HCT116 (cell line): ENCODE results near the gene SHROOM3. TPM values are rescaled to one million over a fixed set of nuclear protein-coding genes. Genes with fewer than 3 reads are reported as not detected.

ENCODE experiments used
- ATAC-seq: fragments of 200-7000 bp; cut with Tn5 transposase; 2 replicates; pipeline ENCODE4 v1.9.1; 2020; ENCODE audit warnings: mild to moderate bottlenecking, moderate library complexity
- BruUV-seq: library from RNA; stranded (reverse); fragments of 400-500 nt; replicated peaks from 2 replicates; lab custom pipeline; 2021; lab: Mats Ljungman, UMichigan
- CTCF ChIA-PET: fragments of 300-600 bp; sonication (Branson Sonifier 250); formaldehyde crosslinking; loops from one replicate; lab custom pipeline; 2021; ENCODE audit warnings: antibody characterized with exemption; lab: Charles Lee
- POLR2A ChIA-PET: fragments of 300-600, 350-600 bp; sonication (Branson Sonifier 250); formaldehyde crosslinking; loops from one replicate; lab custom pipeline; 2021; ENCODE audit warnings: antibody characterized with exemption; lab: Charles Lee
- RAD21 ChIA-PET, 2 experiments: fragments of 300-600 bp; sonication (Branson Sonifier 250); formaldehyde crosslinking; loops; one replicate each; lab custom pipeline; 2023; ENCODE audit warnings: low total read pairs in 2 of 2; ENCODE audit not compliant: uncharacterized antibody in 2 of 2, unreplicated experiment in 2 of 2, low non-redundant PET in 1 of 2; lab: Charles Lee
- DNase-seq: peaks from one replicate; pipeline ENCODE4 v3.0.0-alpha.2; 2010; ENCODE audit warnings: low read depth, low spot score
- H2AFZ ChIP-seq: fragments of 200-600 bp; shearing (Covaris generic), sonication (generic); 2 replicates; pipeline ENCODE4 v1.6.1; 2017; ENCODE audit warnings: low read depth, mixed run types, mixed read lengths, antibody characterized with exemption, low read length; ENCODE audit not compliant: poor library complexity, severe bottlenecking
- H3K27ac ChIP-seq: 2 replicates; pipeline ENCODE4 v1.5.1; 2012; ENCODE audit warnings: low read depth, low read length
- H3K27me3 ChIP-seq: fragments of 200-600 bp; sonication (generic); 2 replicates; pipeline ENCODE4 v1.6.1; 2016; ENCODE audit warnings: mixed run types, low read length, mixed read lengths; ENCODE audit not compliant: insufficient read depth
- H3K36me3 ChIP-seq, 2 experiments: fragments of 200-500 bp in 1 of 2; fragments of 200-600 bp in 1 of 2; sonication (Bioruptor generic) in 1 of 2; sonication (generic) in 1 of 2; 2 replicates each; pipeline versions ENCODE4 v1.5.1 to v1.6.1; 2014 to 2016; ENCODE audit warnings: low read length in 2 of 2, inconsistent platforms in 1 of 2, mixed read lengths in 1 of 2, mixed run types in 1 of 2; ENCODE audit not compliant: insufficient read depth in 2 of 2, control insufficient read depth in 1 of 2
- H3K4me1 ChIP-seq, 2 experiments: fragments of 200-600 bp in 1 of 2; sonication (generic) in 1 of 2; 2 replicates each; pipeline versions ENCODE4 v1.5.1 to v1.6.1; 2012 to 2017; ENCODE audit warnings: low read length in 2 of 2, inconsistent platforms in 1 of 2, mild to moderate bottlenecking in 1 of 2, mixed read lengths in 1 of 2, mixed run types in 1 of 2, moderate library complexity in 1 of 2; ENCODE audit not compliant: insufficient read depth in 2 of 2, control insufficient read depth in 1 of 2
- H3K4me2 ChIP-seq: fragments of 200-600 bp; sonication (generic); 2 replicates; pipeline ENCODE4 v1.6.1; 2017; ENCODE audit warnings: mixed run types, low read length, mixed read lengths
- H3K4me3 ChIP-seq, 2 experiments: fragments of 200-600 bp in 1 of 2; sonication (generic) in 1 of 2; replicated peaks in 1 of 2; 2 replicates each; pipeline ENCODE4 v1.5.1; 2011 to 2016; ENCODE audit warnings: low read length in 2 of 2, control low read depth in 1 of 2, low read depth in 1 of 2, mild to moderate bottlenecking in 1 of 2, mixed read lengths in 1 of 2, mixed run types in 1 of 2
- H3K79me2 ChIP-seq: fragments of 200-600 bp; sonication (generic); 2 replicates; pipeline ENCODE4 v1.6.1; 2017; ENCODE audit warnings: mild to moderate bottlenecking, mixed run types, low read length, moderate library complexity, mixed read lengths; ENCODE audit not compliant: insufficient read depth
- H3K9ac ChIP-seq: fragments of 200-600 bp; sonication (generic); 2 replicates; pipeline ENCODE4 v1.6.1; 2016; ENCODE audit warnings: low read length, mixed read lengths
- H3K9me2 ChIP-seq: fragments of 200-600 bp; sonication (generic), shearing (Covaris generic); 2 replicates; pipeline ENCODE4 v1.6.1; 2017; ENCODE audit warnings: mixed run types, mild to moderate bottlenecking, moderate library complexity; ENCODE audit not compliant: insufficient read depth
- H3K9me3 ChIP-seq, 2 experiments: fragments of 200-500 bp in 1 of 2; fragments of 200-600 bp in 1 of 2; sonication (Bioruptor generic) in 1 of 2; sonication (generic) in 1 of 2; 2 replicates each; pipeline ENCODE4 v1.6.1; 2014 to 2017; ENCODE audit warnings: low read length in 2 of 2, mixed read lengths in 2 of 2, inconsistent platforms in 1 of 2, low read depth in 1 of 2, mild to moderate bottlenecking in 1 of 2, mixed run types in 1 of 2, moderate library complexity in 1 of 2; ENCODE audit not compliant: control insufficient read depth in 1 of 2, insufficient read depth in 1 of 2
- H4K20me1 ChIP-seq: fragments of 200-600 bp; sonication (generic), shearing (Covaris generic); 2 replicates; pipeline ENCODE4 v1.6.1; 2017; ENCODE audit warnings: mixed run types, mild to moderate bottlenecking, moderate library complexity; ENCODE audit not compliant: insufficient read depth
- CEBPB ChIP-seq: IDR thresholded peaks from 2 replicates; pipeline ENCODE4 v1.6.1; 2012; ENCODE audit warnings: low read depth
- EGR1 ChIP-seq: IDR thresholded peaks from 2 replicates; pipeline ENCODE4 v1.6.1; 2012; ENCODE audit warnings: low read depth
- ELF1 ChIP-seq: IDR thresholded peaks from 2 replicates; pipeline ENCODE4 v1.6.1; 2012; ENCODE audit warnings: low read depth, borderline replicate concordance
- EZH2 ChIP-seq: fragments of 200-600 bp; sonication (generic); IDR thresholded peaks from 2 replicates; pipeline ENCODE4 v1.6.1; 2017; ENCODE audit warnings: antibody characterized with exemption, mixed run types
- FOSL1 ChIP-seq: IDR thresholded peaks from 2 replicates; pipeline ENCODE4 v1.6.1; 2012; ENCODE audit warnings: low read depth
- JUND ChIP-seq: IDR thresholded peaks from 2 replicates; pipeline ENCODE4 v1.6.1; 2012
- POLR2A ChIP-seq: IDR thresholded peaks from 2 replicates; pipeline ENCODE4 v1.7.0; 2011; ENCODE audit warnings: borderline replicate concordance; ENCODE audit not compliant: insufficient read depth, insufficient read length; ENCODE audit errors: extremely low read depth
- POLR2AphosphoS5 ChIP-seq: IDR thresholded peaks from 2 replicates; pipeline ENCODE4 v1.6.1; 2011; ENCODE audit warnings: mild to moderate bottlenecking, low read depth, low read length, moderate library complexity
- RAD21 ChIP-seq: IDR thresholded peaks from 2 replicates; pipeline ENCODE4 v1.6.1; 2012; ENCODE audit warnings: low read depth, mild to moderate bottlenecking
- SIN3A ChIP-seq: IDR thresholded peaks from 2 replicates; pipeline ENCODE4 v1.6.1; 2012; ENCODE audit warnings: low read depth
- SP1 ChIP-seq: IDR thresholded peaks from 2 replicates; pipeline ENCODE4 v1.6.1; 2012; ENCODE audit warnings: low read depth
- SRF ChIP-seq: IDR thresholded peaks from 2 replicates; pipeline ENCODE4 v1.6.1; 2012; ENCODE audit warnings: low read depth
- TCF7L2 ChIP-seq: IDR thresholded peaks from 2 replicates; pipeline ENCODE4 v1.7.0; 2011; ENCODE audit warnings: borderline replicate concordance, inconsistent platforms; ENCODE audit not compliant: insufficient read depth, insufficient read length; ENCODE audit errors: extremely low read depth
- YY1 ChIP-seq: IDR thresholded peaks from 2 replicates; pipeline ENCODE4 v1.6.1; 2011; ENCODE audit warnings: low read length, low read depth, moderate library complexity, mild to moderate bottlenecking; ENCODE audit not compliant: insufficient replicate concordance; ENCODE audit errors: extremely low read depth
- ZBTB33 ChIP-seq: IDR thresholded peaks from 2 replicates; pipeline ENCODE4 v1.6.1; 2011; ENCODE audit warnings: mild to moderate bottlenecking, low read length, moderate library complexity; ENCODE audit not compliant: insufficient replicate concordance; ENCODE audit errors: extremely low read depth
- ZFX ChIP-seq: fragments of 450-650 bp; IDR thresholded peaks from 2 replicates; pipeline ENCODE4 v1.6.1; 2017
- ZNF274 ChIP-seq: fragments of 200-500 bp; sonication (Bioruptor generic); IDR thresholded peaks from 2 replicates; pipeline ENCODE4 v1.6.1; 2014; ENCODE audit warnings: mild to moderate bottlenecking, low read depth, low read length, inconsistent platforms
- intact Hi-C: fragments of 100-400 bp; cut with micrococcal nuclease; formaldehyde crosslinking; loops from 2 replicates; pipeline ENCODE4 v1.10.0; 2022
- total RNA-seq: library from RNA; stranded (reverse); gene quantifications from one replicate; pipeline ENCODE4 v1.2.1, GENCODE V29; 2021; ENCODE audit not compliant: unreplicated experiment
- TF ChIP-seq, protein P1 (sequence below): IDR thresholded peaks from 2 replicates; pipeline ENCODE4 v1.6.1; 2012

SHROOM3 gene
- total RNA-seq, 1 experiment from 2014 or later = 22.5 TPM

- TF ChIP-seq, protein P1, sequence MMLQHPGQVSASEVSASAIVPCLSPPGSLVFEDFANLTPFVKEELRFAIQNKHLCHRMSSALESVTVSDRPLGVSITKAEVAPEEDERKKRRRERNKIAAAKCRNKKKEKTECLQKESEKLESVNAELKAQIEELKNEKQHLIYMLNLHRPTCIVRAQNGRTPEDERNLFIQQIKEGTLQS = 0 out of 2 replicates have a peak, but pooled peaks have one; percentile 12
- no peak for TF ChIP-seq ZFX
- TF ChIP-seq CEBPB = no peak
Measured at GRCh38 chr4:76830964-76831703, 396.1 kb downstream of the SHROOM3 start (continued).

DNA sequence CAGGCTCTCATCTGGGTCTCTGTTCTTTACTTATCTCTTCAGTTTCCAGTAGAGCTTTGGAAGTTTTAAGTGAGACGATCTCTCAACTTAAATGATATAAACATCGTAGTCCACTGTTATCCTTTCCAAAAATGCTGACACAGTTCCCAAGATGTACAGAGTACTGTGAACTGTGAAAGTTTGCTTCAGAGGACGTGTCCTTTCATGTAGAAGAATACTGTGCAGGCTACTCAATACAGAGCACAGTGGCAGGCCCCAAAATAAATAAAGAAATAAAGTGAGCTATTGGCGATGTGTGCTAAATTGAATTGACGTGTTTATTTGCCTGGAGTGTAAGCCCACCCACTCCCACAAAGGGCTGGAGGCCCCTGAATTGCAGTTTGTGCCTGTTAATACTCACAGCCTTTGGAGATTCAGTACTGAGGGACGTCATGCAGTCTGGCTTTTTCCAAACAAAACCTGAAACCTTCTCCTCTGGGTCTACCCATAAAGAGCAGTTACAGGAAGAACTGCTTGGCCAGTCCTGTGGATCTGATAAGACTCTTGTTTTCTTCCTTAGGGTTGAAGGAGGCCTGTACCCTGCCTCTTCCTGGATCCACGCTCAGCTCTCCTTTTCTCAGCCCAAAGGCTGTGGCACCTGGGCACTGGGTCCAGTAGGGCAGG is 396.8 kb downstream of the SHROOM3 start:
- Histone ChIP-seq H3K27me3 (no peaks in the 10 kb centered on the region), H3K4me1 (peaks cover 11 to 20% of the 10 kb centered on the region in 2 experiments), H3K79me2 (no peaks in the 10 kb centered on the region), H4K20me1 (no peaks in the 10 kb centered on the region), H3K9ac (peak overlapping the region; percentile 36; the same call in 1 of the 2 replicates), H2AFZ (no peak overlapping the region), H3K36me3 (no peaks in the 10 kb centered on the region), H3K9me2 (no peaks in the 10 kb centered on the region), H3K27ac (no peak overlapping the region), H3K4me2 (peak overlapping the region; percentile 71), H3K9me3 (no peaks in the 10 kb centered on the region), H3K4me3 (no peak overlapping the region)
- intact Hi-C loops = no loop called here
- RAD21 ChIA-PET = no interaction called here
- CTCF ChIA-PET = no interaction called here
- no peak for ATAC-seq
- POLR2A ChIA-PET = interaction anchor here (0.7 kb wide), 1 partner anchor 10 kb away, joined by 4 read pairs; no protein-coding TSS in a partner anchor
- no peak for TF ChIP-seq EZH2
- TF ChIP-seq SP1 = no peak
- TF ChIP-seq SRF = no peak
- TF ChIP-seq ZFX = no peak
- no peak for TF ChIP-seq YY1
- no peak for TF ChIP-seq SIN3A
- TF ChIP-seq EGR1 = no peak
- no peak for TF ChIP-seq FOSL1
- no peak for TF ChIP-seq POLR2A
- TF ChIP-seq ZNF274 = no peak
- no peak for TF ChIP-seq RAD21
- no peak for TF ChIP-seq JUND
- no peak for TF ChIP-seq ELF1
- no peak for TF ChIP-seq POLR2AphosphoS5
- TF ChIP-seq ZBTB33 = no peak
- TF ChIP-seq TCF7L2 = no peak
- BruUV-seq = no TSS peak
- no peak for DNase-seq
